RWPE2 (cell line): ENCODE measurements around the gene PRRG1.
"Not testable (repeated sequence)": the region's sequence is repeated elsewhere in the genome, so short reads cannot be mapped to it uniquely, and the experiment has no call there.

Source experiments
- ATAC-seq: fragments of 200-7000 bp; cut with Tn5 transposase; 3 replicates; pipeline ENCODE4 v1.9.1; 2021; ENCODE audit warnings: low read depth
- DNase-seq: peaks from one replicate; pipeline ENCODE4 v3.0.0-alpha.2; 2020; ENCODE audit warnings: low spot score
- H3K27ac ChIP-seq: fragments of 450-650 bp; 2 replicates; pipeline ENCODE4 v1.5.1; 2017; ENCODE audit warnings: mild to moderate bottlenecking; ENCODE audit not compliant: poor library complexity, severe bottlenecking
- H3K27me3 ChIP-seq: fragments of 250-450 bp; sonication (Bioruptor Pico); 2 replicates; pipeline ENCODE4 v1.5.1; 2021; ENCODE audit warnings: mild to moderate bottlenecking, moderate library complexity; ENCODE audit not compliant: insufficient read depth, poor library complexity, severe bottlenecking
- H3K36me3 ChIP-seq: fragments of 250-450 bp; sonication (Bioruptor Pico); 2 replicates; pipeline ENCODE4 v1.5.1; 2020; ENCODE audit warnings: low read depth, mild to moderate bottlenecking, moderate library complexity
- H3K4me1 ChIP-seq: fragments of 250-450 bp; sonication (Bioruptor Pico); 2 replicates; pipeline ENCODE4 v1.5.1; 2021; ENCODE audit warnings: mild to moderate bottlenecking, moderate library complexity; ENCODE audit not compliant: insufficient read depth, poor library complexity, severe bottlenecking
- H3K4me3 ChIP-seq: fragments of 250-450 bp; sonication (Bioruptor Pico); 2 replicates; pipeline ENCODE4 v1.5.1; 2021; ENCODE audit warnings: mild to moderate bottlenecking, moderate library complexity; ENCODE audit not compliant: severe bottlenecking
- H3K9me3 ChIP-seq: fragments of 250-450 bp; sonication (Bioruptor Pico); 2 replicates; pipeline ENCODE4 v1.5.1; 2021; ENCODE audit warnings: mild to moderate bottlenecking, moderate library complexity; ENCODE audit not compliant: severe bottlenecking
- CTCF ChIP-seq: fragments of 450-650 bp; IDR thresholded peaks from one replicate; pipeline ENCODE4 v1.5.1; 2017; ENCODE audit warnings: mild to moderate bottlenecking, moderate library complexity; ENCODE audit not compliant: poor library complexity, severe bottlenecking

PRRG1 gene

GRCh38 chrX:37349221-37350033 lies at the start of gene PRRG1:
PRRG1 (plus strand) TSS chrX:37349364; CDS start chrX:37406250, 56,886 bp downstream.
- no peaks in the 10 kb centered on the region for H3K9me3 ChIP-seq
- no peaks in the 10 kb centered on the region for H3K36me3 ChIP-seq
- peak within 1 kb of the TSS; percentile 44 for H3K27ac ChIP-seq
- TF ChIP-seq CTCF = no peak
- peak; percentile 76 for DNase-seq
- peak; percentile 93 for ATAC-seq
- peaks cover 3% of the 10 kb centered on the region for H3K4me1 ChIP-seq
- H3K27me3 ChIP-seq = no peaks in the 10 kb centered on the region
- peak within 1 kb of the TSS; percentile 74 for H3K4me3 ChIP-seq

- Histone ChIP-seq H3K4me1 (no peaks in the 10 kb centered on the region), H3K9me3 (no peaks in the 10 kb centered on the region), H3K36me3 (no peaks in the 10 kb centered on the region), H3K27me3 (no peaks in the 10 kb centered on the region), H3K4me3 (no peak overlapping the region), H3K27ac (no peak overlapping the region)
- peak; percentile 35 for TF ChIP-seq CTCF
- 0 out of 3 replicates have a peak, but pooled peaks have one; percentile 38 for ATAC-seq
- no peak for DNase-seq
These were observed 46.6 kb upstream of the PRRG1 start for GRCh38 chrX:37302569-37302968.

GRCh38 chrX:37305238-37305637 lies 43.9 kb upstream of the PRRG1 start:
- H3K36me3 ChIP-seq, H3K27ac ChIP-seq, H3K9me3 ChIP-seq, ATAC-seq, DNase-seq, H3K4me1 ChIP-seq, H3K27me3 ChIP-seq, H3K4me3 ChIP-seq: not testable (repeated sequence)

GRCh38 chrX:37314531-37314930 lies 34.6 kb upstream of the PRRG1 start:
- ATAC-seq (no peak), DNase-seq (no peak)
- no peak overlapping the region for H3K4me3 ChIP-seq
- H3K27ac ChIP-seq = no peak overlapping the region
- no peaks in the 10 kb centered on the region for H3K9me3 ChIP-seq
- H3K27me3 ChIP-seq = no peaks in the 10 kb centered on the region
- H3K36me3 ChIP-seq = no peaks in the 10 kb centered on the region
- no peak for TF ChIP-seq CTCF
- peaks cover 4% of the 10 kb centered on the region for H3K4me1 ChIP-seq

- Histone ChIP-seq H3K9me3 (no peaks in the 10 kb centered on the region), H3K4me3 (no peak overlapping the region), H3K27ac (peak overlapping the region; percentile 12), H3K36me3 (no peaks in the 10 kb centered on the region), H3K27me3 (no peaks in the 10 kb centered on the region), H3K4me1 (peaks cover 4% of the 10 kb centered on the region)
- TF ChIP-seq CTCF = no peak
- ATAC-seq (no peak), DNase-seq (no peak)
These were observed 33.5 kb upstream of the PRRG1 start for GRCh38 chrX:37315511-37316248.
